ENCODE measurements around the gene ABCB4.

GRCh38 chr7:87483131-87483530, 7.7 kb upstream of the ABCB4 start:
- TF ChIP-seq CTCF (IDR thresholded peaks at IDR 0.05) = no peak
- no peak for TF ChIP-seq EZH2 (IDR thresholded peaks at IDR 0.05)
- no peak for TF ChIP-seq EZH2phosphoT487 (IDR thresholded peaks at IDR 0.05)
